Measurements from ENCODE around the gene PPARGC1A. TPM values are rescaled to one million over a fixed set of nuclear protein-coding genes. Genes with fewer than 3 reads are reported as not detected.

PPARGC1A gene
- total and polyA plus RNA-seq, 10 of the 15 experiments (the other 5 are each of a cell fraction or from before 2014, with no cell fraction given) = 0.01 to 0.05 (median 0.04) TPM; not detected in 7

DNA sequence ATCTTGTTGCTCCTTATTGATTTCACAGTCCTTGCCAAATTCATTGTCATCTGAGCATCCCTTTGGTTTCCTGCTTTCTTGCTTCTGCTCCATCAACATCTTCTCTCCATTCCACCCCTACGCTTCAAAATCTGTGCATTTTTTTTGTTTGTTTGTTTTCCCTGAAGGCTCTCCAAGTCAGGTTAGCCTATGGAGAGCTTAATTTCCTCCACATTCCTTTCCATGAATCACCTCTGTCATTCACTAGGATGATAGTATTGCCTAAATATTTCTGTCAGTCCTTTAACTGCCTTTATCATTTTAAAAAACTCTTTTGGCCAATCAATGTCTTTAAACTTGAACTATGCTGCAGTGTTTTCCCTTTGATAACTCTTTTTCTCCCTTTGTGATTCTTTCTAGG is 67.7 kb downstream of the PPARGC1A start:
- Histone ChIP-seq H3K9ac (ENCODE audit: control insufficient read depth, insufficient read depth, low read length) (no peak overlapping the region), H2AFZ (ENCODE audit: control insufficient read depth, low read depth, low read length) (no peak overlapping the region), H3K4me3 (no peak overlapping the region), H3K36me3 (ENCODE audit: control insufficient read depth in 2 of 2, insufficient read depth in 2 of 2, low read length in 1 of 2) (no peaks in the 10 kb centered on the region), H3K27ac (ENCODE audit: control insufficient read depth, insufficient read depth) (no peak overlapping the region), H3K4me2 (ENCODE audit: control insufficient read depth, insufficient read depth) (no peak overlapping the region), H4K20me1 (ENCODE audit: control insufficient read depth, insufficient read depth) (no peaks in the 10 kb centered on the region), H3K27me3 (replicated peaks in 1 of 2; ENCODE audit: control insufficient read depth in 2 of 2, insufficient read depth in 2 of 2, low read length in 1 of 2) (no peaks in the 10 kb centered on the region), H3K79me2 (ENCODE audit: control insufficient read depth, insufficient read depth, low read length) (no peaks in the 10 kb centered on the region), H3K4me1 (ENCODE audit: control insufficient read depth, insufficient read depth, low read length) (no peaks in the 10 kb centered on the region), H3K9me3 (replicated peaks; ENCODE audit: control insufficient read depth, insufficient read depth, low read length) (no peaks in the 10 kb centered on the region)
- no TSS peak for BruUV-seq (replicated peaks)
- ChIA-PET POLR2A (no interaction called here), SMC1A (ENCODE audit: uncharacterized antibody, unreplicated experiment) (no interaction called here), CTCF (interaction anchor here (0.6 kb wide), 1 partner anchor 597 kb away, joined by 3 read pairs; no protein-coding TSS in a partner anchor), RAD21 (ENCODE audit: unreplicated experiment) (no interaction called here)
- no peak for DNase-seq (ENCODE audit: low read depth, low spot score)
- in situ Hi-C loops (cut with MboI) (no loop called here), intact Hi-C loops (cut with micrococcal nuclease; ENCODE audit: unreplicated experiment) (no loop called here)
- TF ChIP-seq LARP7 (IDR thresholded peaks at IDR 0.05) = no peak
- WGBS (ENCODE audit: insufficient coverage, insufficient replicate concordance, low lambda C conversion rate, missing lambda C conversion rate) = 0% methylated on average over 1 of the region's 1 CpG
- ATAC-seq = no peak
- FAIRE-seq = no peak

DNA sequence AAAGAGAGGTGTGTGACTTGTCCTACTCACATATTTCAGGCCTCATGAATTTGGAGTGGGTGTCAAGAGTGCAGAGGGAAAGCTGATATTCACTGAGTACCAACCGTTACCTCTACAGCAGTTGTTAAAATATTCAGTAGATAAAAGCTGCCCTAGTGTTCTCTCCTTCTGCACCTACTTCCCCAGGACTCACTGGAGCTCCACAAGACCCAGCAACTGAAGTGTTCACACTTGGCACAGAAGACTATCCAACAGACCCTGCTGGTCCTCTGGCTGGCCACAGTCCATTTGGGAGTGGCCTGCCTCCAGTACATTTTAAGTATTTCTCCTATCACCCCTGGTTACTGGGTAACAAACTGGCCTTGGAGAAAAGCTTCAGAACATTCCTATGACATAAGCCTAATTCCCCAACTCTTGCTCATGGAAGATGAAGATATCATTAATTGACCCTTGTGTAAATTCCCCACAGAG is 70.8 kb downstream of the PPARGC1A start:
- BruUV-seq (replicated peaks) = no TSS peak
- H3K36me3 ChIP-seq (ENCODE audit: control insufficient read depth in 2 of 2, insufficient read depth in 2 of 2, low read length in 1 of 2) = no peaks in the 10 kb centered on the region
- H3K27ac ChIP-seq (ENCODE audit: control insufficient read depth, insufficient read depth) = no peak overlapping the region
- H3K4me1 ChIP-seq (ENCODE audit: control insufficient read depth, insufficient read depth, low read length) = no peaks in the 10 kb centered on the region
- FAIRE-seq (no peak), ATAC-seq (no peak), DNase-seq (ENCODE audit: low read depth, low spot score) (no peak)
- WGBS (ENCODE audit: insufficient coverage, insufficient replicate concordance, low lambda C conversion rate, missing lambda C conversion rate) = 5% methylated on average over 1 of the region's 1 CpG
- no peaks in the 10 kb centered on the region for H4K20me1 ChIP-seq (ENCODE audit: control insufficient read depth, insufficient read depth)
- CTCF ChIA-PET = no interaction called here
- RAD21 ChIA-PET (ENCODE audit: unreplicated experiment) = no interaction called here
- H3K4me3 ChIP-seq = no peak overlapping the region
- H3K4me2 ChIP-seq (ENCODE audit: control insufficient read depth, insufficient read depth) = no peak overlapping the region
- H3K9me3 ChIP-seq (replicated peaks; ENCODE audit: control insufficient read depth, insufficient read depth, low read length) = no peaks in the 10 kb centered on the region
- intact Hi-C loops (cut with micrococcal nuclease; ENCODE audit: unreplicated experiment) = no loop called here
- H3K9ac ChIP-seq (ENCODE audit: control insufficient read depth, insufficient read depth, low read length) = no peak overlapping the region
- H2AFZ ChIP-seq (ENCODE audit: control insufficient read depth, low read depth, low read length) = no peak overlapping the region
- SMC1A ChIA-PET (ENCODE audit: uncharacterized antibody, unreplicated experiment) = interaction anchor here (0.9 kb wide), 1 partner anchor 17 kb away, joined by 3 read pairs; no protein-coding TSS in a partner anchor
- in situ Hi-C loops (cut with MboI) = no loop called here
- no peaks in the 10 kb centered on the region for H3K79me2 ChIP-seq (ENCODE audit: control insufficient read depth, insufficient read depth, low read length)
- POLR2A ChIA-PET = no interaction called here
- no peaks in the 10 kb centered on the region for H3K27me3 ChIP-seq (replicated peaks in 1 of 2; ENCODE audit: control insufficient read depth in 2 of 2, insufficient read depth in 2 of 2, low read length in 1 of 2)
- no peak for TF ChIP-seq NKRF (conservative IDR thresholded peaks at IDR 0.05)
- TF ChIP-seq CREB1 (IDR thresholded peaks at IDR 0.05; ENCODE audit: low read depth) = no peak
- no peak for TF ChIP-seq FOXK2 (IDR thresholded peaks at IDR 0.05)
- TF ChIP-seq ZNF384 (IDR thresholded peaks at IDR 0.05; ENCODE audit: borderline replicate concordance, low read depth, low read length) = no peak
- no peak for TF ChIP-seq POLR2A (IDR thresholded peaks at IDR 0.05; ENCODE audit: low read depth, low read length)
- TF ChIP-seq, protein P1, sequence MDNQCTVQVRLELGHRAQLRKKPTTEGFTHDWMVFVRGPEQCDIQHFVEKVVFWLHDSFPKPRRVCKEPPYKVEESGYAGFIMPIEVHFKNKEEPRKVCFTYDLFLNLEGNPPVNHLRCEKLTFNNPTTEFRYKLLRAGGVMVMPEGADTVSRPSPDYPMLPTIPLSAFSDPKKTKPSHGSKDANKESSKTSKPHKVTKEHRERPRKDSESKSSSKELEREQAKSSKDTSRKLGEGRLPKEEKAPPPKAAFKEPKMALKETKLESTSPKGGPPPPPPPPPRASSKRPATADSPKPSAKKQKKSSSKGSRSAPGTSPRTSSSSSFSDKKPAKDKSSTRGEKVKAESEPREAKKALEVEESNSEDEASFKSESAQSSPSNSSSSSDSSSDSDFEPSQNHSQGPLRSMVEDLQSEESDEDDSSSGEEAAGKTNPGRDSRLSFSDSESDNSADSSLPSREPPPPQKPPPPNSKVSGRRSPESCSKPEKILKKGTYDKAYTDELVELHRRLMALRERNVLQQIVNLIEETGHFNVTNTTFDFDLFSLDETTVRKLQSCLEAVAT (IDR thresholded peaks at IDR 0.05) = no peak
- TF ChIP-seq BCL11A (IDR thresholded peaks at IDR 0.05; ENCODE audit: low read depth, low read length) = no peak
- TF ChIP-seq KLF5 (IDR thresholded peaks at IDR 0.05; ENCODE audit: partially characterized antibody) = no peak
- no peak for TF ChIP-seq SREBF1 (IDR thresholded peaks at IDR 0.05; ENCODE audit: low read length)
- no peak for TF ChIP-seq ZSCAN29 (IDR thresholded peaks at IDR 0.05)
- TF ChIP-seq SREBF2 (IDR thresholded peaks at IDR 0.05; ENCODE audit: low read length) = no peak
- no peak for TF ChIP-seq ESRRA (IDR thresholded peaks at IDR 0.05; ENCODE audit: low read length)
